K562 (cell line): ENCODE measurements around the gene SIRT3. TPM values are rescaled to one million over a fixed set of nuclear protein-coding genes. Genes with fewer than 3 reads are reported as not detected.

Experiments used
- CREM ChIP-seq: IDR thresholded peaks from 2 replicates; pipeline ENCODE4 v1.6.1; 2014; ENCODE audit warnings: antibody characterized with exemption, low read depth
- HDAC8 ChIP-seq: fragments of 450-650 bp; IDR thresholded peaks from 2 replicates; pipeline ENCODE4 v1.6.1; 2016; ENCODE audit warnings: mild to moderate bottlenecking, missing genetic modification characterization, moderate library complexity, missing compliant biosample characterization
- HNRNPUL1 ChIP-seq: fragments of 200-400 bp; formaldehyde crosslinking; IDR thresholded peaks from 2 replicates; pipeline ENCODE4 v1.6.1; 2017; ENCODE audit warnings: low read length
- JUN ChIP-seq, 2 experiments: sonication (generic) in 1 of 2; formaldehyde crosslinking in 1 of 2; IDR thresholded peaks; 2 replicates each; pipeline versions ENCODE4 v1.6.1 to v1.8.0; 2012 to 2022; ENCODE audit warnings: borderline replicate concordance in 2 of 2, mild to moderate bottlenecking in 2 of 2, improper control_type of control experiment in 1 of 2, low read depth in 1 of 2, low read length in 1 of 2, missing genetic modification reagents in 1 of 2
- JUNB ChIP-seq: fragments of 450-650 bp; formaldehyde crosslinking; conservative IDR thresholded peaks from 2 replicates; pipeline ENCODE4 v1.4.0; 2020; ENCODE audit warnings: mild to moderate bottlenecking
- NFE2L1 ChIP-seq: fragments of 450-650 bp; IDR thresholded peaks from 2 replicates; pipeline ENCODE4 v1.6.1; 2016; ENCODE audit warnings: missing genetic modification characterization, low read depth, mild to moderate bottlenecking, missing compliant biosample characterization, moderate library complexity, borderline replicate concordance
- PPARD ChIP-seq: fragments of 250-450 bp; sonication (Bioruptor Pico); IDR thresholded peaks from 2 replicates; pipeline ENCODE4 v1.8.0; 2022; ENCODE audit warnings: inconsistent platforms, mild to moderate bottlenecking, moderate library complexity
- TCFL5 ChIP-seq: fragments of 250-450 bp; sonication (Bioruptor Pico); conservative IDR thresholded peaks from 2 replicates; pipeline ENCODE4 v1.6.1; 2021; ENCODE audit warnings: mild to moderate bottlenecking, moderate library complexity, matching md5 sums
- ZNF174 ChIP-seq: fragments of 250-450 bp; sonication (Bioruptor Pico); IDR thresholded peaks from 2 replicates; pipeline ENCODE4 v1.4.0; 2020; ENCODE audit warnings: mild to moderate bottlenecking
- ZNF75A ChIP-seq: fragments of 450-650 bp; formaldehyde crosslinking; IDR thresholded peaks from 2 replicates; pipeline ENCODE4 v1.4.0; 2020; ENCODE audit warnings: mild to moderate bottlenecking
- polyA plus RNA-seq, 8 experiments: library from polyadenylated mRNA; depleted of rRNA in 4 of 8; stranded (reverse) in 5 of 8; unstranded in 3 of 8; fragments of >200 nt; fragmentation: Nextera tagmentation in 2 of 8; fragmentation: Illumina TruSeq in 1 of 8; extraction: Ambion mirVana in 2 of 8; extraction: Trizol in 1 of 8; gene quantifications; 2 replicates each; pipeline versions ENCODE4 v1.2.1 to v1.2.3, GENCODE V29; 2011 to 2014; ENCODE audit warnings: inconsistent platforms in 1 of 8, missing spikeins in 1 of 8
- total RNA-seq, 7 experiments: library from RNA; depleted of rRNA in 6 of 7; stranded (reverse); fragments of >200 nt in 6 of 7; fragmentation: Illumina TruSeq in 2 of 7; extraction: Trizol in 2 of 7; gene quantifications; 2 replicates each; pipeline versions ENCODE4 v1.2.1 to v1.2.3, GENCODE V29; 2011 to 2021; ENCODE audit warnings: low replicate concordance in 1 of 7
- TF ChIP-seq, protein P1 (sequence below): fragments of 450-650 bp; formaldehyde crosslinking; conservative IDR thresholded peaks from 2 replicates; pipeline ENCODE4 v1.4.0; 2022; ENCODE audit warnings: mild to moderate bottlenecking, missing genetic modification characterization
- TF ChIP-seq, protein P2 (sequence below): sonication (generic); formaldehyde crosslinking; IDR thresholded peaks from 2 replicates; pipeline ENCODE4 v1.8.1; 2023; ENCODE audit warnings: mild to moderate bottlenecking, missing genetic modification reagents, moderate library complexity
- TF ChIP-seq, protein P3 (sequence below): fragments of 450-650 bp; formaldehyde crosslinking; IDR thresholded peaks from 2 replicates; pipeline ENCODE4 v1.4.0; 2020; ENCODE audit warnings: mild to moderate bottlenecking
- TF ChIP-seq, protein P4 (sequence below): sonication (generic); formaldehyde crosslinking; IDR thresholded peaks from 2 replicates; pipeline ENCODE4 v1.8.1; 2023; ENCODE audit warnings: mild to moderate bottlenecking, missing genetic modification reagents
- TF ChIP-seq, protein P5 (sequence below): sonication (generic); formaldehyde crosslinking; IDR thresholded peaks from 2 replicates; pipeline ENCODE4 v1.8.0; 2022; ENCODE audit warnings: missing genetic modification reagents, mild to moderate bottlenecking, borderline replicate concordance

Gene SIRT3
- total and polyA plus RNA-seq, 9 of the 15 experiments (the other 6 are each of a cell fraction or from before 2014, with no cell fraction given) = 1.9 to 27.5 (median 14.5) TPM

DNA sequence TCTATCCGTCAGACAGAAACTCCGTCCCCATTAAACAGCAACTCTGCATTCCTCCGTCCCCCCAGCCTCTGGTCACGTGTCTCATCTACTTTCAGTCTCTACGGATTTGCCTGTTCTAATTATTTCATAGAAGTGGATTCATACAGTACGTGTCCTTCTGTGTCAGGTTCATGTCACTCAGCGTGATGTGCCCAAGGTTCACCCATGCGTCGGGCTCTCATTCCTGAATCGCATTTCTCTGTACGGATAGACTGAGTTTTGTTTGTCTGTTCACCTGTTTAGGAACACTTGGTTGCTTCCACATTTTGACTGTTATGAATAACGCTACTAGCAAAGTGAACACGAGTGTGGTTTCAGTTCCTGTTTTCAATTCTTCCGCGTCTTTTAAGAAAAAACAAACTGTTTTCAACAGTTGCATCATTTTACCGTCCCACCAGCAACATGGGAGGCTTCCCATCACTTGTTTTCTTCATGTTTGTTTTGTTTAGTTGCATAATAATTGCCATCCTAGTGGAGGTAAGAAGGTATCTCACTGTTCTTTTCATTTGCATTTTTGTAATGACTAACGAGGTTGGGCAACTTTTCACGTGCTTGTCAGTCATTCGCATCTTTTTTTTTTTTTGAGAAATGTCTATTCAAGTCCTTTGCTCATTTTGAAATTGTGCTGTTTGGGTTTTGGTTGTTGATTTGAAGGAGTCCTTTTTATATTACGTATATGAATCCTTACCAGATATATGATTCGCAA, 33.2 kb upstream of the SIRT3 start (continued):
- TF ChIP-seq, protein P1, sequence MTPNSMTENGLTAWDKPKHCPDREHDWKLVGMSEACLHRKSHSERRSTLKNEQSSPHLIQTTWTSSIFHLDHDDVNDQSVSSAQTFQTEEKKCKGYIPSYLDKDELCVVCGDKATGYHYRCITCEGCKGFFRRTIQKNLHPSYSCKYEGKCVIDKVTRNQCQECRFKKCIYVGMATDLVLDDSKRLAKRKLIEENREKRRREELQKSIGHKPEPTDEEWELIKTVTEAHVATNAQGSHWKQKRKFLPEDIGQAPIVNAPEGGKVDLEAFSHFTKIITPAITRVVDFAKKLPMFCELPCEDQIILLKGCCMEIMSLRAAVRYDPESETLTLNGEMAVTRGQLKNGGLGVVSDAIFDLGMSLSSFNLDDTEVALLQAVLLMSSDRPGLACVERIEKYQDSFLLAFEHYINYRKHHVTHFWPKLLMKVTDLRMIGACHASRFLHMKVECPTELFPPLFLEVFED = no peak
- TF ChIP-seq, protein P2, sequence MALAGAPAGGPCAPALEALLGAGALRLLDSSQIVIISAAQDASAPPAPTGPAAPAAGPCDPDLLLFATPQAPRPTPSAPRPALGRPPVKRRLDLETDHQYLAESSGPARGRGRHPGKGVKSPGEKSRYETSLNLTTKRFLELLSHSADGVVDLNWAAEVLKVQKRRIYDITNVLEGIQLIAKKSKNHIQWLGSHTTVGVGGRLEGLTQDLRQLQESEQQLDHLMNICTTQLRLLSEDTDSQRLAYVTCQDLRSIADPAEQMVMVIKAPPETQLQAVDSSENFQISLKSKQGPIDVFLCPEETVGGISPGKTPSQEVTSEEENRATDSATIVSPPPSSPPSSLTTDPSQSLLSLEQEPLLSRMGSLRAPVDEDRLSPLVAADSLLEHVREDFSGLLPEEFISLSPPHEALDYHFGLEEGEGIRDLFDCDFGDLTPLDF (CRISPR knock-in tag) = no peak
- TF ChIP-seq, protein P3, sequence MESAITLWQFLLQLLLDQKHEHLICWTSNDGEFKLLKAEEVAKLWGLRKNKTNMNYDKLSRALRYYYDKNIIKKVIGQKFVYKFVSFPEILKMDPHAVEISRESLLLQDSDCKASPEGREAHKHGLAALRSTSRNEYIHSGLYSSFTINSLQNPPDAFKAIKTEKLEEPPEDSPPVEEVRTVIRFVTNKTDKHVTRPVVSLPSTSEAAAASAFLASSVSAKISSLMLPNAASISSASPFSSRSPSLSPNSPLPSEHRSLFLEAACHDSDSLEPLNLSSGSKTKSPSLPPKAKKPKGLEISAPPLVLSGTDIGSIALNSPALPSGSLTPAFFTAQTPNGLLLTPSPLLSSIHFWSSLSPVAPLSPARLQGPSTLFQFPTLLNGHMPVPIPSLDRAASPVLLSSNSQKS = no peak
- no peak for TF ChIP-seq TCFL5
- no peak for TF ChIP-seq ZNF75A (CRISPR knock-in tag)
- TF ChIP-seq JUNB (CRISPR knock-in tag) = no peak
- no peak for TF ChIP-seq HDAC8 (tag)
- TF ChIP-seq, protein P4, sequence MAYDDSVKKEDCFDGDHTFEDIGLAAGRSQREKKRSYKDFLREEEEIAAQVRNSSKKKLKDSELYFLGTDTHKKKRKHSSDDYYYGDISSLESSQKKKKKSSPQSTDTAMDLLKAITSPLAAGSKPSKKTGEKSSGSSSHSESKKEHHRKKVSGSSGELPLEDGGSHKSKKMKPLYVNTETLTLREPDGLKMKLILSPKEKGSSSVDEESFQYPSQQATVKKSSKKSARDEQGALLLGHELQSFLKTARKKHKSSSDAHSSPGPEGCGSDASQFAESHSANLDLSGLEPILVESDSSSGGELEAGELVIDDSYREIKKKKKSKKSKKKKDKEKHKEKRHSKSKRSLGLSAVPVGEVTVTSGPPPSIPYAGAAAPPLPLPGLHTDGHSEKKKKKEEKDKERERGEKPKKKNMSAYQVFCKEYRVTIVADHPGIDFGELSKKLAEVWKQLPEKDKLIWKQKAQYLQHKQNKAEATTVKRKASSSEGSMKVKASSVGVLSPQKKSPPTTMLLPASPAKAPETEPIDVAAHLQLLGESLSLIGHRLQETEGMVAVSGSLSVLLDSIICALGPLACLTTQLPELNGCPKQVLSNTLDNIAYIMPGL (CRISPR knock-in tag) = no peak
- TF ChIP-seq JUN (IDR thresholded peaks at IDR 0.05; ENCODE audit: borderline replicate concordance, low read depth, low read length) = peak; percentile 63
- no peak for TF ChIP-seq JUN (CRISPR knock-in tag; IDR thresholded peaks at IDR 0.05; ENCODE audit: borderline replicate concordance)
- no peak for TF ChIP-seq ZNF174 (CRISPR knock-in tag)
- TF ChIP-seq NFE2L1 (tag) = no peak
- TF ChIP-seq CREM = 0 out of 2 replicates have a peak, but pooled peaks have one; percentile 18
- no peak for TF ChIP-seq PPARD
- no peak for TF ChIP-seq HNRNPUL1
- TF ChIP-seq, protein P5, sequence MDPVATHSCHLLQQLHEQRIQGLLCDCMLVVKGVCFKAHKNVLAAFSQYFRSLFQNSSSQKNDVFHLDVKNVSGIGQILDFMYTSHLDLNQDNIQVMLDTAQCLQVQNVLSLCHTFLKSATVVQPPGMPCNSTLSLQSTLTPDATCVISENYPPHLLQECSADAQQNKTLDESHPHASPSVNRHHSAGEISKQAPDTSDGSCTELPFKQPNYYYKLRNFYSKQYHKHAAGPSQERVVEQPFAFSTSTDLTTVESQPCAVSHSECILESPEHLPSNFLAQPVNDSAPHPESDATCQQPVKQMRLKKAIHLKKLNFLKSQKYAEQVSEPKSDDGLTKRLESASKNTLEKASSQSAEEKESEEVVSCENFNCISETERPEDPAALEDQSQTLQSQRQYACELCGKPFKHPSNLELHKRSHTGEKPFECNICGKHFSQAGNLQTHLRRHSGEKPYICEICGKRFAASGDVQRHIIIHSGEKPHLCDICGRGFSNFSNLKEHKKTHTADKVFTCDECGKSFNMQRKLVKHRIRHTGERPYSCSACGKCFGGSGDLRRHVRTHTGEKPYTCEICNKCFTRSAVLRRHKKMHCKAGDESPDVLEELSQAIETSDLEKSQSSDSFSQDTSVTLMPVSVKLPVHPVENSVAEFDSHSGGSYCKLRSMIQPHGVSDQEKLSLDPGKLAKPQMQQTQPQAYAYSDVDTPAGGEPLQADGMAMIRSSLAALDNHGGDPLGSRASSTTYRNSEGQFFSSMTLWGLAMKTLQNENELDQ (CRISPR knock-in tag) = no peak
